HCT116 (cell line): ENCODE results near the gene KLHL33. TPM values are rescaled to one million over a fixed set of nuclear protein-coding genes. Genes with fewer than 3 reads are reported as not detected.

Experiments used
- ATAC-seq: fragments of 200-7000 bp; cut with Tn5 transposase; 2 replicates; pipeline ENCODE4 v1.9.1; 2020; ENCODE audit warnings: mild to moderate bottlenecking, moderate library complexity
- BruUV-seq: library from RNA; stranded (reverse); fragments of 400-500 nt; replicated peaks from 2 replicates; lab custom pipeline; 2021; lab: Mats Ljungman, UMichigan
- CTCF ChIA-PET: fragments of 300-600 bp; sonication (Branson Sonifier 250); formaldehyde crosslinking; loops from one replicate; lab custom pipeline; 2021; ENCODE audit warnings: antibody characterized with exemption; lab: Charles Lee
- POLR2A ChIA-PET: fragments of 300-600, 350-600 bp; sonication (Branson Sonifier 250); formaldehyde crosslinking; loops from one replicate; lab custom pipeline; 2021; ENCODE audit warnings: antibody characterized with exemption; lab: Charles Lee
- RAD21 ChIA-PET, 2 experiments: fragments of 300-600 bp; sonication (Branson Sonifier 250); formaldehyde crosslinking; loops; one replicate each; lab custom pipeline; 2023; ENCODE audit warnings: low total read pairs in 2 of 2; ENCODE audit not compliant: uncharacterized antibody in 2 of 2, unreplicated experiment in 2 of 2, low non-redundant PET in 1 of 2; lab: Charles Lee
- DNase-seq: peaks from one replicate; pipeline ENCODE4 v3.0.0-alpha.2; 2010; ENCODE audit warnings: low read depth, low spot score
- H2AFZ ChIP-seq: fragments of 200-600 bp; shearing (Covaris generic), sonication (generic); 2 replicates; pipeline ENCODE4 v1.6.1; 2017; ENCODE audit warnings: low read depth, mixed run types, mixed read lengths, antibody characterized with exemption, low read length; ENCODE audit not compliant: poor library complexity, severe bottlenecking
- H3K27ac ChIP-seq: 2 replicates; pipeline ENCODE4 v1.5.1; 2012; ENCODE audit warnings: low read depth, low read length
- H3K27me3 ChIP-seq: fragments of 200-600 bp; sonication (generic); 2 replicates; pipeline ENCODE4 v1.6.1; 2016; ENCODE audit warnings: mixed run types, low read length, mixed read lengths; ENCODE audit not compliant: insufficient read depth
- H3K36me3 ChIP-seq, 2 experiments: fragments of 200-500 bp in 1 of 2; fragments of 200-600 bp in 1 of 2; sonication (Bioruptor generic) in 1 of 2; sonication (generic) in 1 of 2; 2 replicates each; pipeline versions ENCODE4 v1.5.1 to v1.6.1; 2014 to 2016; ENCODE audit warnings: low read length in 2 of 2, inconsistent platforms in 1 of 2, mixed read lengths in 1 of 2, mixed run types in 1 of 2; ENCODE audit not compliant: insufficient read depth in 2 of 2, control insufficient read depth in 1 of 2
- H3K4me1 ChIP-seq, 2 experiments: fragments of 200-600 bp in 1 of 2; sonication (generic) in 1 of 2; 2 replicates each; pipeline versions ENCODE4 v1.5.1 to v1.6.1; 2012 to 2017; ENCODE audit warnings: low read length in 2 of 2, inconsistent platforms in 1 of 2, mild to moderate bottlenecking in 1 of 2, mixed read lengths in 1 of 2, mixed run types in 1 of 2, moderate library complexity in 1 of 2; ENCODE audit not compliant: insufficient read depth in 2 of 2, control insufficient read depth in 1 of 2
- H3K4me2 ChIP-seq: fragments of 200-600 bp; sonication (generic); 2 replicates; pipeline ENCODE4 v1.6.1; 2017; ENCODE audit warnings: mixed run types, low read length, mixed read lengths
- H3K4me3 ChIP-seq, 2 experiments: fragments of 200-600 bp in 1 of 2; sonication (generic) in 1 of 2; replicated peaks in 1 of 2; 2 replicates each; pipeline ENCODE4 v1.5.1; 2011 to 2016; ENCODE audit warnings: low read length in 2 of 2, control low read depth in 1 of 2, low read depth in 1 of 2, mild to moderate bottlenecking in 1 of 2, mixed read lengths in 1 of 2, mixed run types in 1 of 2
- H3K79me2 ChIP-seq: fragments of 200-600 bp; sonication (generic); 2 replicates; pipeline ENCODE4 v1.6.1; 2017; ENCODE audit warnings: mild to moderate bottlenecking, mixed run types, low read length, moderate library complexity, mixed read lengths; ENCODE audit not compliant: insufficient read depth
- H3K9ac ChIP-seq: fragments of 200-600 bp; sonication (generic); 2 replicates; pipeline ENCODE4 v1.6.1; 2016; ENCODE audit warnings: low read length, mixed read lengths
- H3K9me2 ChIP-seq: fragments of 200-600 bp; sonication (generic), shearing (Covaris generic); 2 replicates; pipeline ENCODE4 v1.6.1; 2017; ENCODE audit warnings: mixed run types, mild to moderate bottlenecking, moderate library complexity; ENCODE audit not compliant: insufficient read depth
- H3K9me3 ChIP-seq, 2 experiments: fragments of 200-500 bp in 1 of 2; fragments of 200-600 bp in 1 of 2; sonication (Bioruptor generic) in 1 of 2; sonication (generic) in 1 of 2; 2 replicates each; pipeline ENCODE4 v1.6.1; 2014 to 2017; ENCODE audit warnings: low read length in 2 of 2, mixed read lengths in 2 of 2, inconsistent platforms in 1 of 2, low read depth in 1 of 2, mild to moderate bottlenecking in 1 of 2, mixed run types in 1 of 2, moderate library complexity in 1 of 2; ENCODE audit not compliant: control insufficient read depth in 1 of 2, insufficient read depth in 1 of 2
- H4K20me1 ChIP-seq: fragments of 200-600 bp; sonication (generic), shearing (Covaris generic); 2 replicates; pipeline ENCODE4 v1.6.1; 2017; ENCODE audit warnings: mixed run types, mild to moderate bottlenecking, moderate library complexity; ENCODE audit not compliant: insufficient read depth
- CEBPB ChIP-seq: IDR thresholded peaks from 2 replicates; pipeline ENCODE4 v1.6.1; 2012; ENCODE audit warnings: low read depth
- POLR2AphosphoS5 ChIP-seq: IDR thresholded peaks from 2 replicates; pipeline ENCODE4 v1.6.1; 2011; ENCODE audit warnings: mild to moderate bottlenecking, low read depth, low read length, moderate library complexity
- REST ChIP-seq: IDR thresholded peaks from 2 replicates; pipeline ENCODE4 v1.6.1; 2012; ENCODE audit warnings: low read depth
- SIN3A ChIP-seq: IDR thresholded peaks from 2 replicates; pipeline ENCODE4 v1.6.1; 2012; ENCODE audit warnings: low read depth
- ZFX ChIP-seq: fragments of 450-650 bp; IDR thresholded peaks from 2 replicates; pipeline ENCODE4 v1.6.1; 2017
- intact Hi-C: fragments of 100-400 bp; cut with micrococcal nuclease; formaldehyde crosslinking; loops from 2 replicates; pipeline ENCODE4 v1.10.0; 2022
- total RNA-seq: library from RNA; stranded (reverse); gene quantifications from one replicate; pipeline ENCODE4 v1.2.1, GENCODE V29; 2021; ENCODE audit not compliant: unreplicated experiment

The KLHL33 gene
- total RNA-seq, 1 experiment from 2014 or later = 0.05 TPM

GRCh38 chr14:20403521-20403920 lies 32.4 kb downstream of the KLHL33 start:
- ChIA-PET POLR2A (interaction anchor here (1.0 kb wide), 1 partner anchor 52 kb away, joined by 3 read pairs; the partner anchor contains the start of gene APEX1), RAD21 (no interaction called here), CTCF (interaction anchor here (3.1 kb wide), 1 partner anchor 12 kb away, joined by 18 read pairs; no protein-coding TSS in a partner anchor)
- intact Hi-C loops = no loop called here
- Histone ChIP-seq H3K27ac (no peak overlapping the region), H2AFZ (no peak overlapping the region), H3K4me3 (no peak overlapping the region), H3K9me3 (no peaks in the 10 kb centered on the region), H3K27me3 (no peaks in the 10 kb centered on the region), H3K36me3 (peaks cover 28 to 30% of the 10 kb centered on the region in 2 experiments), H3K9ac (no peak overlapping the region), H3K79me2 (no peaks in the 10 kb centered on the region), H3K4me1 (peaks cover 24 to 36% of the 10 kb centered on the region in 2 experiments), H3K4me2 (no peak overlapping the region), H4K20me1 (no peaks in the 10 kb centered on the region), H3K9me2 (no peaks in the 10 kb centered on the region)
- TF ChIP-seq REST (no peak), POLR2AphosphoS5 (no peak), CEBPB (no peak), SIN3A (no peak), ZFX (no peak)
- ATAC-seq = no peak
- no peak for DNase-seq
- no TSS peak for BruUV-seq
